KOPT-K1 (cell line): ENCODE measurements around the gene MAPRE2.

Source experiments
- H3K27ac ChIP-seq: fragments of 200-600 bp; sonication (generic); 2 replicates; pipeline ENCODE4 v1.5.1; 2016; ENCODE audit warnings: antibody characterized with exemption, mild to moderate bottlenecking, low read depth, low read length; ENCODE audit not compliant: poor library complexity, severe bottlenecking
- H3K36me3 ChIP-seq: fragments of 200-600 bp; sonication (generic); 2 replicates; pipeline ENCODE4 v1.5.1; 2017; ENCODE audit warnings: antibody characterized with exemption, mild to moderate bottlenecking, low read length, moderate library complexity; ENCODE audit not compliant: insufficient read depth
- H3K9me3 ChIP-seq: fragments of 200-600 bp; sonication (generic); 2 replicates; pipeline ENCODE4 v1.5.1; 2017; ENCODE audit warnings: antibody characterized with exemption, low read length, mild to moderate bottlenecking; ENCODE audit not compliant: insufficient read depth, poor library complexity, severe bottlenecking

The MAPRE2 gene

GRCh38 chr18:35130236-35130635 lies 89.0 kb downstream of the MAPRE2 start:
- H3K27ac ChIP-seq = no peak overlapping the region
- no peaks in the 10 kb centered on the region for H3K9me3 ChIP-seq
- peaks cover 88% of the 10 kb centered on the region for H3K36me3 ChIP-seq

GRCh38 chr18:35131387-35132020 lies 90.3 kb downstream of the MAPRE2 start:
- H3K27ac ChIP-seq = no peak overlapping the region
- H3K36me3 ChIP-seq = peaks cover 100% of the 10 kb centered on the region

GRCh38 chr18:35132021-35132902 lies 91.0 kb downstream of the MAPRE2 start:
- no peaks in the 10 kb centered on the region for H3K9me3 ChIP-seq
- peaks cover 100% of the 10 kb centered on the region for H3K36me3 ChIP-seq

More at GRCh38 chr18:35131387-35132020, 90.3 kb downstream of the MAPRE2 start:
- no peaks in the 10 kb centered on the region for H3K9me3 ChIP-seq

GRCh38 chr18:35134190-35134730 lies 93.0 kb downstream of the MAPRE2 start:
- Histone ChIP-seq H3K9me3 (no peaks in the 10 kb centered on the region), H3K36me3 (peaks cover 100% of the 10 kb centered on the region), H3K27ac (no peak overlapping the region)

More at GRCh38 chr18:35132021-35132902, 91.0 kb downstream of the MAPRE2 start:
- no peak overlapping the region for H3K27ac ChIP-seq

GRCh38 chr18:35134791-35135531 lies 93.7 kb downstream of the MAPRE2 start:
- Histone ChIP-seq H3K27ac (no peak overlapping the region), H3K36me3 (peaks cover 100% of the 10 kb centered on the region), H3K9me3 (no peaks in the 10 kb centered on the region)

- Histone ChIP-seq H3K27ac (no peak overlapping the region), H3K9me3 (no peaks in the 10 kb centered on the region), H3K36me3 (peaks cover 100% of the 10 kb centered on the region)
Measured at GRCh38 chr18:35136248-35136647, 95.0 kb downstream of the MAPRE2 start.

GRCh38 chr18:35136885-35137284 lies 95.7 kb downstream of the MAPRE2 start:
- peaks cover 97% of the 10 kb centered on the region for H3K36me3 ChIP-seq
- no peaks in the 10 kb centered on the region for H3K9me3 ChIP-seq
- no peak overlapping the region for H3K27ac ChIP-seq

- no peak overlapping the region for H3K27ac ChIP-seq
- H3K9me3 ChIP-seq = no peaks in the 10 kb centered on the region
- H3K36me3 ChIP-seq = peaks cover 97% of the 10 kb centered on the region
Measured at GRCh38 chr18:35137632-35138031, 96.4 kb downstream of the MAPRE2 start.

- Histone ChIP-seq H3K9me3 (no peaks in the 10 kb centered on the region), H3K36me3 (peaks cover 89% of the 10 kb centered on the region)
Measured at GRCh38 chr18:35138773-35139172, 97.6 kb downstream of the MAPRE2 start.

GRCh38 chr18:35139517-35139916 lies 98.3 kb downstream of the MAPRE2 start:
- Histone ChIP-seq H3K36me3 (peaks cover 88% of the 10 kb centered on the region), H3K27ac (no peak overlapping the region), H3K9me3 (no peaks in the 10 kb centered on the region)

More at GRCh38 chr18:35138773-35139172, 97.6 kb downstream of the MAPRE2 start:
- H3K27ac ChIP-seq = no peak overlapping the region

- Histone ChIP-seq H3K9me3 (no peaks in the 10 kb centered on the region), H3K36me3 (peaks cover 72% of the 10 kb centered on the region), H3K27ac (no peak overlapping the region)
Measured at GRCh38 chr18:35141077-35141476, 99.9 kb downstream of the MAPRE2 start.

GRCh38 chr18:35141567-35142274 lies 100.5 kb downstream of the MAPRE2 start:
- H3K9me3 ChIP-seq = no peaks in the 10 kb centered on the region
- peaks cover 66% of the 10 kb centered on the region for H3K36me3 ChIP-seq
- H3K27ac ChIP-seq = no peak overlapping the region

GRCh38 chr18:35142275-35142615 lies 101.0 kb downstream of the MAPRE2 start:
- H3K9me3 ChIP-seq = no peaks in the 10 kb centered on the region
- peaks cover 61% of the 10 kb centered on the region for H3K36me3 ChIP-seq
- no peak overlapping the region for H3K27ac ChIP-seq
